ENCODE results near the gene YPEL3.
"Not testable (repeated sequence)": the region's sequence is repeated elsewhere in the genome, so short reads cannot be mapped to it uniquely, and the experiment has no call there.

The YPEL3 gene, protein sequence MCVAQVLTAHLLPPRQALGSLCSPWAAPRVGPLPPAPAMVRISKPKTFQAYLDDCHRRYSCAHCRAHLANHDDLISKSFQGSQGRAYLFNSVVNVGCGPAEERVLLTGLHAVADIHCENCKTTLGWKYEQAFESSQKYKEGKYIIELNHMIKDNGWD

DNA sequence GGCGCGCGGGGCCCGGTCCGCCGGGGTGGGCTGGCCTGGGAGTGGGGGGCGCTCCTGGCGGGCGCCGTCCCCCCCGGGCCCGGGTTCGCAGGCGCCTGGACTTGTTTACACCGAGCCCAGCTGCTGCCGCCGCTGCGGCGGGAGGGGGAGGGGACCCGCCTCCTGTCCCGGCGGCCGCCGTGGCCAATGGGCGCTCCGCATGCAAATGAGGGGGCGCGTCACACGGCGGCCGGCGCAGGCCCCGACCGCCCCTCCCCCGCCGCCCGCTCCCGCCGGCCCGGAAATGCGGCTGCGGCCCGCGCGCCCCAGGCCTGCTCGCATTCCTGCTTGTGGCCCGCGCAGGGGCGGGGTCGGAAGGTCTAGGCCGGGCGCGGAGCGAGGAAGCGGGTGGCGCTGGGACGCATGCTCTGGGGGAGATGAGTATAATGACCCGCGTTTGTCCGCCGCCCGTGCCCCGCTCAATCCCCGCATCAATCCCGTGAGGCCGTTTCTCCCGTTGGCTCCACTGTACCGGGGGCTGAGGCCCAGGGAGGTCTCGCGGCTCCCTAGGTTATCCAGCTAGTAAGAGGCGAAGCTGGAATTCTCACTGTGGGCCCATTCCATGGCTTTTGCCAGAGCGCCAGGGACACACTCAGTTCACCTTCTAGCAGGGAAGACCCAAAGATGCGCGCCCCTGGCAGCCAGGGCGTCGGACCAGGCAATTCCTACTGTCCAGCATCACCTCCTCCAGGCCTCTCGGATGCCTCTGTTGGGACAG lies at the start of gene YPEL3:
Gene YPEL3, minus strand, starts transcription at position 109 of the 757 bp plus-strand sequence. CDS start 731 bp downstream, outside the sequence.
- DNase-seq (ENCODE audit: low spot score), result peak; percentile 74

DNA sequence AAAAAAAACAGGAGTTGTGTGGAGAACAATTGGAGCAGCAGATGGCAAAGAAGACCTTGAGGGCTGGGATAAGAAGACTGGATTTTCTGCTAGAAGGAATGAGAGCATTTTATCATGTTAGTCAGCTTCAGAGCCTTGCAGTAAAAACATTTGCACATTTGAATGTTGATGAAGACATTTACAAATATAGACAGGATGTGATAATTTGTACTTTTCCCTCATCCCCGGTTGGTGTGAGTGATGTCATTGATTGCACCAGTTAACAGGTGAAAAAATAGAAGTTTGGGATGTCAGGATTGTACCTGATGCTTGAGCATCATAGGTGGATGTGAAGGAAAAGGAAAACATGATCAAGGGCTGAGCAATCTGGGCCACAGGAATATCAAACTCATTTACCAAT lies 49.6 kb upstream of the YPEL3 start:
- DNase-seq (ENCODE audit: low spot score), result no peak

DNA sequence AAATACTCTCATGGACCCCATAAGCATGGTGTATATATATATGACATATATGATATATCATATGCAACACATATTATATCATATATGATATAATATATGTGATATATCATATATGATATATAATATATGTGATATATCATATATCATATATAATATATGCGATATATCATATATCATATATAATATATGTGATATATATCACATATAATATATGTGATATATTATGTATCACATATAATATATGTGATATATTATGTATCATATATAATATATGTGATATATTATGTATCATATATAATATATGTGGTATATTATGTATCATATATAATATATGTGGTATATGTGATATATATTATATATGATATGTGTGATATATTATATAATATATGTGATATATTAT lies 48.9 kb upstream of the YPEL3 start:
- no peak for DNase-seq (ENCODE audit: low spot score)

DNA sequence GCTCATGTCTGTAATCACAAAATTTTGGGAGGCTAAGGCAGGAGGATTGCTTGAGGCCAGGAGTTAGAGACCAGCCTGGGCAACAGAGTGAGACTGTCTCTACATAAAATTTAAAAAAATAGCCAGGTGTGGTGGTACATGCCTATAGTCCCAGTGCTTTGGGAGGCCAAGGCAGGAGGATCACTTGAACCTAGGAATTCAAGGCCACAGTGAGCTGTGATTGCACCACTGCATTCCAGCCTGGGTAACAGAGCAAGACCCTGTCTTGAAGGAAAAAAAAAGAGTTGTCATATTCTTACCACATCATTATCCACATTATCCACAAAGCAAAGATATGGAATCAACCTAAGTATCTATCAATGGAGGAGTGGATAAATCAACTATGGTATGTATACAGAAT lies 48.0 kb upstream of the YPEL3 start:
- DNase-seq (ENCODE audit: low spot score), result no peak

DNA sequence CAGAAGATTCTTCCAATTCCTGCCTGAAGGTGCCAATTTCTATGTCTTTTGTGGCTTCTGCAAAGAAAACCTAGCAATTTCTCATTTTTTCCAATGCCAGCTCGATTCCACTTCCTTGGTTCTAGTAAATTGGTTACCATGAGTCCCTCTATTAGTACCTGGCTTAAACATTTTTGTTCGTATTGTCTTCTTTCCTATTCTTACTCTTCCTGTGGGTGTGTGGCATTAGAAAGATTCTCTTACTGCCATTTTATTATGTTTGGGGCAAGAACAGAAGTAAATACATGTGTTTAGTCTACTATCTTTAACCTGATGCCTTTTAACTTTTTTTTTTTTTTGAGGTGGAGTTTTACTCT lies 47.3 kb upstream of the YPEL3 start:
- no peak for DNase-seq (ENCODE audit: low spot score)

DNA sequence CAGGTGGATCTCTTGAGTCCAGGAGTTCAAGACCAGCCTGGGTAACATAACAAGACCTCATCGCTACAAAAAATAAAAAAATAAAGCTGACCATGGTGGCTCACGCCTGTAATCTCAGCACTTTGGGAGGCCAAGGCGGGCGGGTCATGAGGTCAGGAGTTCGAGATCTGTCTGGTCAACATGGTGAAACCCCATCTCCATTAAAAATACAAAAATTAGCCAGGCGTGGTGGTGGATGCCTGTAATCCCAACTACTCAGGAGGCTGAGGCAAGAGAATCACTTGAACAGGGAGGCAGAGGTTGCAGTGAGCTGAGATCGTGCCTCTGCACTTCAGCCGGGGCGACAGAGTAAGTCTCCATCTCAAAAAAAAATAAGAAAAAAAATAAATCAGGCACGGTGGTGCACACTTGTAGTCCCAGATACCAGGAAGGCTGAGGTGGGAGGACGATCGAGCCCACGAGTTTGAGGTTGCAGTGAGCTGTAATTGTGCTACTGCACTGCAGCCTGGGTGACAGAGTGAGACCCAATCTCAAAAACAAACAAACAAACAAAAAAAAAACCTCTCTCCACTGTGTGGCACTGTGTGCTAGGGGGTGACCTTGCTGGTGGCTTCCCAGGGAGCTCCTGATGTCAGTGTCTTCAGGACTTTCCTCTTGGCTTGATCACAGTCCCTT lies 46.8 kb upstream of the YPEL3 start:
- DNase-seq (ENCODE audit: low spot score), result peak; percentile 41

DNA sequence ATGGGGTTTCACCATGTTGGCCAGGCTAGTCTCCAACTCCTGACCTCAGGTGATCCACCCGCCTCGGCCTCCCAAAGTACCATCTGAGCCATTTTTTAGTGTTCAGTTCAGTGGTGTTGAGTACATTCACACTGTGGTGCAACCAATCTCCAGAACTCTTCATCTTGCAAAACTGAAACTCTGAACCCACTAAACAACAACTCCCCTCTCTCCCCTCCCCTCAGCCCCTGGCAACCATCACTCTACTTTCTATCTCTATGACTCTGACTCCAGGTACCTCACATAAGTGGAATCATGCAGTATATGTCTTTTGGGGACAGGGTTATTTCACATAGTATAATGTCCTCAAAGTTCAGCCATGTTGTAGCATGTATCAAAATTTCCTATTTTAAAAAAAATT lies 45.7 kb upstream of the YPEL3 start:
- DNase-seq (ENCODE audit: low spot score), result no peak

DNA sequence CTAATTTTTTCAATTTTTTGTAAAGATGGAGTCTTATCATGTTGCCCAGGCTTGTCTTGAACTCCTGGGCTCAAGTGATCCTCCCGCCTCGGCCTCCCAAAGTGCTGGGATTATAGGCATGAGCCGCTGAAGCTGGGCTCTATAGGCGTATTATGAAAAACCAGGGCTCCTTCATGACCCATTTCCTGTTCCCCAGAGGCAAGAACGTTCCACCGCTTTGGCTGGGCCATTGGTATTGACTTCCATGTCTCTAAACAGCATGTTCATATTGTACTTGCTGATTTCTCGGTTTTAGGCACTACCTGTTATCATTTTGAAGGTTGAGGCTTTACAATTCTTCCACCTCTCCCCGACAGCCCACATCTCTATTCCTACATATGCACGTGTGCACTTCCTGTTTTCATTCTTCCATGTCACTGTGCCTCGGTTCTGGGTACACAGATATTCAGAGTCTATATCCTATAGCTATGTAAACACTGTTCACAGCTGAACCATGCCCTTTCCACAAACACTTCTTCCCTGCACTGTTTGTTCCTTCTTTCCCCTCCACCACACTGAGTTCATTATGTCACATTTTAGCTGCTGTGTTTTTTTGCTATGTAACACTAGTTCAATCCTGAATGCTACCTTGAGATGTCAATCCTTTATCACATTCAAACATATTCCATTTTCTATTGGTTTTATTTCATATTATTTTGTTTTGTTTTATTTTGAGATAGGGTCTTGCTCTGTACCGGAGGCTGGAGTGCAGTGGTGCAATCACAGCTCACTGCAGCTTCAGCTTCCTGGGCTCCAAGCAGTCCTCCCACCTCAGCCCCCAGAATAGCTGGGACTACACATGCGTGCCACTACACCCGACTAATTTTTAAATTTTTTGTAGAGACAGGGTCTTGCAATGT lies 43.8 kb upstream of the YPEL3 start:
- no peak for DNase-seq (ENCODE audit: low spot score)

DNA sequence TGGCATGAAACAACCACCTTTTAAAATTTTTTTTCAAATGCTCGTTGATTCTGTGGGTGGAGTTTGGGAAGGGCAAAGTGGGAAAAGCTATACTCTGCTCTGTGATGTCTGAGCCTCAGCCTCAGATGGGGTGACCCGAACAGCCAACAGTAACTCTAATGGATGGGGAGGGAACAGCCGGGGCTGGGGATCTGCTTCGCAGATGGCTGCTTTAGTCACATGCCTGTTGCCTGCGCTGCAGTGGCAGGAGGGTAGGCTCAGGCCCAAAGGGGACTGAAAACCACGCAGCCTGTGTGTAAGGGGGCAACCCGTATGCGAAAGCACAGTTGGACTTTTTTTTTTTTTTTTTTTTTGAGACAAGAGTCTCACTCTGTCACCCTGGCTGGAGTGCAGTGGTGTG lies 41.9 kb upstream of the YPEL3 start:
- no peak for DNase-seq (ENCODE audit: low spot score)

DNA sequence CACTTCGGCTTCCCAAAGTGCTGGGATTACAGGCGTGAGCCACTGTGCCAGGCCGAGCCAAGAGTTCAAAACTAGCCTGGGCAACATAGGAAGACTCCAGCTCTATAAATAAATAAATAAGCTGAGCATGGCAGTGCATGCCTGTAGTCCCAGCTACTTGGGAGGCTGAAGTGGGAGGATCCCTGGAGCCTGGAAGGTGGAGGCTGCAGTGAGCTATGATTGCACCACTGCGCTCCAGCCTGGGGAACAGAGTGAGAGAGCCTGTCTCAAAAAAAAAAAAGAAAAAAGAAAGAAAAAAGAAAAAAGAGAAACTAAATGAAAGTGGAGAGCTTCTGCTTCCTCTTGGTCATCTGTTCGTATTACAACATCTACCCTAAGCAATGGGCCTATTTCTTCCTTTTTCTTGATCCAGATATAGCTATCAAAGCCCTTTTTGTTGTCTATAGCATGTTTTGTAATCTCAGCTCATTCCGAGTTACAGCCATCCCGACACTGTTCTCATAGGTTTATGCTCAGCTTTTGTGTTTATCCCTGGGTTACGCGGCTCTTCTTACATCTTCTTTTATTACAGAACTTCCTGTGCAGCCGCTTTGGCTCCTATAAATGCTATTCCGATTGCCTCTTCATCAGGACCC lies 41.1 kb upstream of the YPEL3 start:
- no peak for DNase-seq (ENCODE audit: low spot score)

DNA sequence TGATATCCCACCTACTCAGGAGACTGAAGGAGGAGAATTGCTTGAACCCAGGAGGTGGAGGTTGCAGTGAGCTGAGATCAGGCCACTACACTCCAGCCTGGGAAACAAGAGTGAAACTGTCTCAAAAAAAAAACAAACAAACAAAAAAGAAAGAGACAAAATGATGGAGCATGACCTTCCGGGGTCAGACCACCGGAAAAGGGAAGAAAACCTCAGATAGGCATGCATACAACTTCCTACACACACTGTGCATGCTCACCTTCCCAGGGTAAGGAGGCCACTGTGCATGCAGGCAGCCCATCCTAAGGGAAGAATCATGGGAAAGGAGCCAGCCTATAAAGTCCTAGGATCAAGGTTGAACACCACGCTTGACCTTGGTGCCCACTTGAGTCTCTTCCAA lies 36.6 kb upstream of the YPEL3 start:
- DNase-seq (ENCODE audit: low spot score), result no peak

DNA sequence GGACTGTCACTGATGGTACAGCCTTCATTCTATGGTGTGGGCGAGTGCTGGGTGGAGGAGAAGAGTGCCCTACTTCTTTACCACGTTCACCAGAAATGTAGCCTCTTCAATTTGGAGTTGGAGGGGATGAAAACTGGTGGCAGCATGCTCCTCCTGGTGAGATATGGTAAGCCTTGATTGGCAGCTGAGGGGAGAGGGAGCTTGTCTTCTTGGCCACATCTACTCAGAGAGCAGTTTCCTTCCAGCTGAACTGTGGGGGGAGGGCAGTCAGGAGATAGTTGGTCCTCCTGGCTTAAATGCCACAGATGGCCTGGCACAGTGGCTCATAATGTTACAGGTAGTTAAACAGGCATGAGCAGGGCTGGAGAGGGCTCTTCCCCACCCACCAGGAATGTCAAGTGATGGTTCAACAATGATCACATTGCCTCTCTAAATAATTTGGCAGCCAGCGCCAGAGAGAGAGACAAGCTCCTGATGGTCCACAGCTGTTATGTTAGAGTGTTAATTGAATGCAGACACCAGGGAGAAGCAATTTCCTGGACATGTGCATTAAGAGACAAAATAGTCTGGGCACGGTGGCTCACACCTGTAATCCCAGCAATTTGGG lies 36.0 kb upstream of the YPEL3 start:
- DNase-seq (ENCODE audit: low spot score), result no peak

DNA sequence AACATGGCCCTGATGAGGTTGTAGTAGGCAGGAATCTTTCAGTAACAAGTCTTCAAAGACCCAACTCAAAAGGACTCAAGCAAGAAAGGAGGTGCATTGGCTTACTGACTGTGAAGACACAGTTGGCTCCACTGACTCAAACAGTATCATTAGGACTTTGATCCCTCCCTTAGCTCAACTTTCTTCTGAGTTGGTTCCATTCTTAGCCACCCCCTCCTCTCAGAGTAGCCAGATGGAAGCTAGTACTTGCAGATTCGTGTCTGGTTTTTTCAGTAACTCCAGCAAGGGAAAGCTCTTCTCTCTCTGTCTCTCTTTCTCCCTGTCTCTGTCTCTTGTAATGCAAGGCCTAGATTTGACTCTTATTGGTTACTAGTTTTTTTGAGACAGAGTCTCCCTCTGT lies 32.0 kb upstream of the YPEL3 start:
- no peak for DNase-seq (ENCODE audit: low spot score)

DNA sequence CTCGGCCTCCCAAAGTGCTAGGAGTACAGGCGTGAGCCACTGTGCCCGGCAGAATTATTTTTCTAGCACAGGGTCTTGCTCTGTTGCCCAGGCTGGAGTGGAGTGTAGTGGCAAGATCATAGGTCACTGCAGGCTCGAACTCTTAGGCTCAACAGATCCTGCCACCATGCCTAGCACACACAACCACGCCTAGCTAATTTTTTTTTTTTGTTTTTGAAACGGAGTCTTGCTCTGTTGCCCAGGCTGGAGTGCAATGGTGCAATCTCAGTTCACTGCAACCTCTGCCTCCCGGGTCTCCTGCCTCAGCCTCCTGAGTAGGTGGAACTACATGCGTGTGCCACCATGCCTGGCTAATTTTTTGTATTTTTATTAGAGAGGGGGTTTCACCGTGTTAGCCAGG lies 29.7 kb upstream of the YPEL3 start:
- DNase-seq (ENCODE audit: low spot score), result not testable (repeated sequence)

DNA sequence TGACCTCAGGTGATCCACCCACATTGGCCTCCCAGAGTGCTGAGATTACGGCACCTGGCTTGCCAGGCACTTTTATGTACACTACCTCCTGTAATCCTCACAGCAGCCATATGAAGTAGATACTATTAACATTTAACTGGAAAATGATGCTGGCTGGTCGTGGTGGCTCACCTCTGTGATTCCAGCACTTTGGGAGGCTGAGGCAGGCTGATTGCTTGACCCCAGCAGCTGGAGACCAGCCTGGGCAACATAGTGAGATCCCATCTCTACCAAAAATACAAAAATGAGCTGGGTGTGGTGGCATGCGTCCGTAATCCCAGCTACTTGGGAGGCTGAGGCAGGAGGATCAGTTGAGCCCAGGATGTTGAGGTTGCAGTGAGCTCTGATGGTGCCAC lies 29.0 kb upstream of the YPEL3 start:
- DNase-seq (ENCODE audit: low spot score), result no peak

DNA sequence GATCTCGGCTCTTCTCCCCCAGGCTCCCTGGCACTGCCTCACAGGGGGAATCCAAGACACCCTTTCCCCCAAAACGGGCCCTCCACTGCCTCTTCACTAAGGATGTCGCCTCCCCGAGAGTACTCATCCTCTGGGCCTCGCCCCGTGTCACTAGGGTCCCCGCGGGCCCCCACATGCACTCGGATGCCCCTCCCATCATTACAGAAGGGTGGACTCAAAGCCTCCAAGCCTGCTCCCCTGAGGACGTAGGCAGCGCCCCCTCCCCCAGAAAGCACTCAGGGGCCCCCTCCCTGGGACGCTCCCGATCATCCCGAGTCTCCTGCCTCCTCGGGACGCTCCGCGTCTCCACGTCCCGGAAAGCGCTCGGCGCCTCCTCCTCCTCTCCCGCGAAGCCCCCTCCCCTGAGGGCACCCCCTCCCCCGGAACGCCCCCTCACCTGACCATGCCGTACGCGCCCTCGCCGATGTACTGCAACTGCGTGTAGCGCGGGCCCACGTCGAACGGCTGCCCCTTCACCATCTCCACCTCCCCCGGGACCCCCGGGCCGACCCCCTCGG lies 26.7 kb upstream of the YPEL3 start:
- DNase-seq (ENCODE audit: low spot score), result no peak

DNA sequence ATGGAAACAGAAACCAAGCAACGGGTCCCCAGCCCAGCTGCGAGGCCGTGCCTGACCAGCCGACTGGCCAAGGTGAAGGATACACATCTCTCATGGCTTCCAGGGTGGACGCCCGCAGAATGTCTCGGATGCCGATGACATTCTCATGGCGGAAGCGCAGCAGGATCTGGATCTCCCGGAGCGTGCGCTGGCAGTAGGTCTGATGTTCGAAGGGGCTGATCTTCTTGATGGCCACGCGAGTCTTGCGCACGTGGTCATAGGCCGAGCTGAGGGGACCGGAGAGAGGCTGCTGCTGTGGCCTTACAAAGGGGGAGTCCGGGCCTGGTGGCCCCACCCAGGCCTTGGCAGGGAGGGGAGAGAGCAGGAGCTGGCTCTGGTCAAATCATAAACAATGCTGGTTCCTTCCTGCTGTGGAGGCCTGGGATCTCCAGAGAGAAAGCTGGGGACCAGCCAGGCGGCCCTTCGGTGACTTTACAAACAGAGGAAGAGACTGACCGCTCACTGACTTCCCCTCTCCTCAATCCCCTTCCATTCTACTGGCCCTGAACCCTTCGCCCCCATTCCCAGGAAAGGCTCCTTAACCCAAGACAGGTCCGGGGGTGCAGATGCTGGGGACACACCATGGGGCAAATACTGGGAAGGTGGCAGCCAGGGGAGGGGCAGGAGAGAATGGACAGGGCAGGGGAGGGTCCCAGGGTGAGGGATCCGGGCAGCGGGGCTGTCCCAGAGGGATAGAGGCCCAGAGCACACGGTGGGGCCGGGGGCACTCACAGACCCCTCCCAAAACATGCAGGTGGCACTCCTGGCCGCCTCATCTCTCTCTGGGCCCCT lies 25.9 kb upstream of the YPEL3 start:
- peak; percentile 25 for DNase-seq (ENCODE audit: low spot score)

DNA sequence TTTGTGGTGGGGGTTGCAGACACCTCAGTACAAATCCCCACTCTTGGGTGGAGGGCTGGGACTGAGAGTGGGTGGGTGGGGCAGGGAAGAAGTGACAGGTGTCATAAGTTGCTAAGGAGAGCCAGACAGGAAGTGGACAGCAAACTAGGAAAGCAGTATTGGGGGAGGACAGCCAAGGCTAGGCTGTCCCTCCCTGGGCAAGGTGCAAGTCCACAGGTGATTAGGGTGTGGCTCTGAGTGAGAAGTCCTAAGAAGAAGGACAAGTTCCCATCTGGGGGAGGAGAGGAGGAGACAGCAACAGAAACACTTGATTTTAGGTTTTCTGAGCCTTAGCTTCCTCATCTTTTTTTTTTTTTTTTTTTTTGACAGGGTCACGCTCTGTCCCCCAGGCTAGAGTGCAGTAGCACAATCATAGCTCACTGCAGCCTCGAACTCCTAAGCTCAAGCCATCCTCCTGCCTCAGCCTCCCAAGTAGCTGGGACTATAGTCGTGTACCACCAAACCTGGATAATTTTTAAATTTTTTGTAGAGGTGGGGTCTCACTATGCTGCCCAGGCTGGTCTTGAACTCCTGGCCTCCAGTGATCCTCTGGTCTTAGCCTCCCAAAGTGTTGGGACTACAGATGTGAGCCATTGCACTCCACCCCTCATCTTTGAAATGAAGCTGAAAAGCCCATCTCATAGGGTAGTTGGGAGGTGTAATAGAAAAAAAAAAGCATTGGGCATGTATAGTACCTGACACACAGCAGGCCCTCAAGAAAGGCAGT lies 24.5 kb upstream of the YPEL3 start:
- no peak for DNase-seq (ENCODE audit: low spot score)

DNA sequence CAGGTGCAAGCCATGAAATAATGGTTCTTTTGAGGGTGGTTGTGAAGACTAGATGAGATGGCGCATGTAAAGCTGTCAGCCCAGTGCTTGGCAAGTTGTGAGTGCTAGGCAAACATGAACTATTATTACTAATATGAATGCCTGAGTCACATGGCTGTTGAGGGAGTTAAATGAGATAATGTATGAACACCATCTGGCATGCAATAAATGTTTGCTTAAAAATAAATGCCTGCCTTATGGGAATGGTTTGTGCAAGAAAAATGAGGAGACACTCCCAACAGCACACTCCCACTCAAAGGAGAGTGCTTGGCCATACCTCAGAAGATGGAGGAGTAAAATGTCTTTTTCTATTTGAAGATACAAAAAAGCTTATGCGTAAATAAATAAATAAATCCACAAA lies 23.4 kb upstream of the YPEL3 start:
- no peak for DNase-seq (ENCODE audit: low spot score)

DNA sequence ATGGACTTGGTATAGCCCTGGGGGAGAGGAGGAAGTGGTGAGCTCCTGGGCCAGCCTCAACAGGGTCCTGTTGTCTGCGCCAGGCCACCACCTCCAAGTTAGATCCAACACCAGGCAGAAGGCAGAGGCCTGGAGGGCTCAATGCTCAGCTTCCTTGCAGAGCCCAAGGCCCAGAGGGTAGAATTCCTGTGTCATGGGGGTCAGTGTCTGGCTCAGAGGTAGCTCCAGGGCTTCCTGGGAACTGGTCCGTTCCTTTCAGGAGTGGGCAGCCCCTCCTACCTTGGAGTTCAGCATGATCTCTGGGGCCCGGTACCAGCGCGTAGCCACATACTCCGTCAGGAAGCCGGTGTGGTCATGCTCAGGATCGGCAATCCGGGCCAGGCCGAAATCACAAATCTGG lies 21.8 kb upstream of the YPEL3 start:
- DNase-seq (ENCODE audit: low spot score), result no peak
